ENCODE data around the gene PTCD3. TPM values are rescaled to one million over a fixed set of nuclear protein-coding genes. Genes with fewer than 3 reads are reported as not detected.

Gene PTCD3
- total RNA-seq (ENCODE audit: low replicate concordance): 65.5 and 121 TPM in 2 replicates

DNA sequence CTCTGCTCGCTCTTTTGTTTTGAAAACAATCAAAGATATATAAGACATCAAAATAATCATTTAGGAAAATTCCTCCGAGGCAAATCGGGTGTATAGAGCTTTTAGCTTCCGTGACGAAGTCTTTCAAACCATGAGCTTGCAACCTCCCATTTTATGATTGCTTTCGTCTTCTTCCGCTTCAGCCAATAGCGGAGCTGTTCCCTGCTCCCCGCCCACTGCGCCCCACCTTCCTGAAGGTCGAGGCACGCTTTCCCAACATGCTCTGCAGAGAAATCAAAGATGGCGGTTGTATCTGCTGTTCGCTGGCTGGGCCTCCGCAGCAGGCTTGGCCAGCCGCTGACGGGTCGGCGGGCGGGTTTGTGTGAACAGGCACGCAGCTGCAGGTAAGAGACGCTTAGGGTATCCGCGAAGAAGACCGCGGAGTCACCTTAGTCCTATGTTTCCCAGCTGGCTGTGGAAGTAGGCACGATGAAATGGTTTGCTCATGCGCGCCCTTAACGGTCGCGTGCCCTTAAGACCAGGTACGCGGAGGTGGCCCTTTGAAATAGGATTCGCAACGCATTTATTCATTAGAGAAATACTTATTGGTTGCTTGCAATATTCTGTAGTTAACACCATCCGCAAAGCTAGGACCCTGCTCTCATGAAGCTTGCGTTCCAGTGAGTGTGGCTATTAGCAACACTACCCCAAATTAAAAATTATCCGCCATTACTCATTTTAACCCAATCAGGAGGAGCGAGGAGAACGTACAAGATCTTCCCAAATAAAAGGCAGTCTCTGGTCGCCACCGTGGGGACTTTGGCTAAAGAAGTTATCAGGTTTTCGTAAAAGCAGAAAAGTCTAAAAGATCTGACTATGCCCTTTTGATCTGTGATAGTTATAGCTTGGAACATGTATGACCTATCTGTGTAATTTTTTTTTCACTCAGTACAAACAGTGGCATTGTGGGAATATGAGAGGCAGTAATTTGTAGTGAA lies at the start of gene PTCD3:
PTCD3 (plus strand) TSS at position 267 of the 977 bp plus-strand sequence; CDS start at position 280, 13 bp downstream.

GRCh38 chr2:86105252-86105968 lies 625 bp upstream of the PTCD3 start, which contains the start of gene POLR1A:
Gene POLR1A, minus strand, starts transcription at chr2:86105886. Its CDS starts 110 bp downstream, at chr2:86105776.

Other genes starting within 250 kb of the PTCD3 start
- gene ST3GAL5, start 217.2 kb upstream of the PTCD3 start, total RNA-seq (ENCODE audit: low replicate concordance): 21.4 and 29.5 TPM in 2 replicates
- 10.6 and 20.6 TPM in 2 replicates for gene POLR1A, start 349 bp upstream of the PTCD3 start, total RNA-seq (ENCODE audit: low replicate concordance)
- 20.0 and 50.3 TPM in 2 replicates for gene IMMT, start 89.2 kb downstream of the PTCD3 start, total RNA-seq (ENCODE audit: low replicate concordance)
- gene MRPL35, start 93.2 kb downstream of the PTCD3 start, total RNA-seq (ENCODE audit: low replicate concordance): 8.1 and 16.8 TPM in 2 replicates
- gene REEP1, start 231.4 kb downstream of the PTCD3 start, total RNA-seq (ENCODE audit: low replicate concordance): under 0.01 TPM in 1 of 2 replicates, not detected in the other